Keratinocyte (primary cell): ENCODE data around the gene INSIG1.

Experiments
- EZH2 ChIP-seq: IDR thresholded peaks from one replicate; pipeline ENCODE4 v1.6.1; 2012; ENCODE audit warnings: inconsistent platforms, mild to moderate bottlenecking, low read length, moderate library complexity
- TF ChIP-seq, protein P1 (sequence below), 3 experiments: IDR thresholded peaks in 1 of 3; conservative IDR thresholded peaks in 1 of 3; optimal IDR thresholded peaks in 1 of 3; 2 replicates in 2 of 3; 3 replicates in 1 of 3; pipeline versions ENCODE3 to v1.5.1; 2011; ENCODE audit warnings: low read length in 3 of 3, mild to moderate bottlenecking in 3 of 3, moderate library complexity in 2 of 3, control low read depth in 1 of 3, inconsistent platforms in 1 of 3; ENCODE audit not compliant: insufficient read depth in 2 of 3; ENCODE audit errors: extremely low read depth in 1 of 3

DNA sequence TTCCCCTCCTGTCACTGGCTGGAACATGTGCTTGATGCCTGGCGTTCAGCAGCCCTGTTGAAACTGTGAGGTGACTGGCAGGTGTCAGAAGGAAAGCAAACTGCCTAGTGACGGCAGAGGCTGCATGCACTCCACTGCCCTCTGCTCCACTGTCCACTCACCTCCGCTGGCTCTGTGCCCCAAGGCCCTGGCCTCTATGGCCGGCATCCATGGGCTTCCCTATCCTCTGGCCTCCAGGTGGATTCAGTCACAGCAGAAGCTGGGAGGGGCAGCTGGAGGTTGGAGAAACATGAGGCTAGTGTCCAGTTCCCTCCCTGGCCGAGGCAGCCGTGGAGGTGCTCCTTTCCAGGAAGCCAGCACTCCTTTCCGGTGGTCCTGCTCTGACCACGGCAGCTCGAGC is 31.2 kb upstream of the INSIG1 start:
- TF ChIP-seq, protein P1, sequence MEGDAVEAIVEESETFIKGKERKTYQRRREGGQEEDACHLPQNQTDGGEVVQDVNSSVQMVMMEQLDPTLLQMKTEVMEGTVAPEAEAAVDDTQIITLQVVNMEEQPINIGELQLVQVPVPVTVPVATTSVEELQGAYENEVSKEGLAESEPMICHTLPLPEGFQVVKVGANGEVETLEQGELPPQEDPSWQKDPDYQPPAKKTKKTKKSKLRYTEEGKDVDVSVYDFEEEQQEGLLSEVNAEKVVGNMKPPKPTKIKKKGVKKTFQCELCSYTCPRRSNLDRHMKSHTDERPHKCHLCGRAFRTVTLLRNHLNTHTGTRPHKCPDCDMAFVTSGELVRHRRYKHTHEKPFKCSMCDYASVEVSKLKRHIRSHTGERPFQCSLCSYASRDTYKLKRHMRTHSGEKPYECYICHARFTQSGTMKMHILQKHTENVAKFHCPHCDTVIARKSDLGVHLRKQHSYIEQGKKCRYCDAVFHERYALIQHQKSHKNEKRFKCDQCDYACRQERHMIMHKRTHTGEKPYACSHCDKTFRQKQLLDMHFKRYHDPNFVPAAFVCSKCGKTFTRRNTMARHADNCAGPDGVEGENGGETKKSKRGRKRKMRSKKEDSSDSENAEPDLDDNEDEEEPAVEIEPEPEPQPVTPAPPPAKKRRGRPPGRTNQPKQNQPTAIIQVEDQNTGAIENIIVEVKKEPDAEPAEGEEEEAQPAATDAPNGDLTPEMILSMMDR (optimal IDR thresholded peaks at IDR 0.05 in 1 of 3, IDR thresholded peaks at IDR 0.05 in 1 of 3, conservative IDR thresholded peaks at IDR 0.05 in 1 of 3; ENCODE audit: extremely low read depth in 1 of 3, insufficient read depth in 2 of 3, low read length in 3 of 3): no peak
- no peak for TF ChIP-seq EZH2
